Measurements from ENCODE around the gene VTCN1. TPM values are rescaled to one million over a fixed set of nuclear protein-coding genes. Genes with fewer than 3 reads are reported as not detected.

Gene VTCN1
- polyA plus RNA-seq, 3 donors: not detected

GRCh38 chr1:117231748-117232373 lies 21.1 kb upstream of the VTCN1 start:
- no peak overlapping the region for H3K4me3 ChIP-seq (replicated peaks in 1 of 3; ENCODE audit: low read depth in 2 of 3, low read length in 3 of 3)
- no peak overlapping the region for H3K27ac ChIP-seq (ENCODE audit: low read depth in 1 of 2, low read length in 2 of 2)
- H3K27me3 ChIP-seq (ENCODE audit: control insufficient read depth in 2 of 2, insufficient read depth in 2 of 2, low read length in 2 of 2): no peaks in the 10 kb centered on the region
- H3K4me1 ChIP-seq (ENCODE audit: control insufficient read depth in 1 of 2, insufficient read depth in 2 of 2, low read length in 2 of 2): no peaks in the 10 kb centered on the region
- 69% methylated on average over 4 of the region's 4 CpGs for WGBS (ENCODE audit: insufficient coverage)
- H2AFZ ChIP-seq (ENCODE audit: insufficient read depth, low read depth, low read length, poor library complexity, severe bottlenecking): peak overlapping the region; percentile 3
- H3K9ac ChIP-seq (ENCODE audit: insufficient read depth, low read length, poor library complexity, severe bottlenecking): no peak overlapping the region
- no peak for DNase-seq
- no peaks in the 10 kb centered on the region for H3K79me2 ChIP-seq (ENCODE audit: insufficient read depth, low read length)
- Mint-ChIP-seq H3K4me1 (peaks cover 4% of the 10 kb centered on the region), H3K36me3 (no peaks in the 10 kb centered on the region), H3K27me3 (ENCODE audit: low read depth in 3 of 3) (peaks cover 0 to 2% (median 0%) of the 10 kb centered on the region in 3 donors), H3K9me3 (peaks cover 0 to 7% (median 0%) of the 10 kb centered on the region in 7 donors), H3K27ac (no peak overlapping the region), H3K4me3 (no peak overlapping the region)
- no peaks in the 10 kb centered on the region for H3K36me3 ChIP-seq (replicated peaks in 1 of 2; ENCODE audit: control insufficient read depth in 1 of 2, insufficient read depth in 2 of 2, low read length in 2 of 2)
- intact Hi-C loops (cut with micrococcal nuclease): no loop called here
- no peak overlapping the region for H3K4me2 ChIP-seq (replicated peaks; ENCODE audit: extremely low read depth, low read length, poor library complexity, severe bottlenecking)
- TF ChIP-seq CTCF (IDR thresholded peaks at IDR 0.05): no peak
- no peaks in the 10 kb centered on the region for H4K20me1 ChIP-seq (ENCODE audit: insufficient read depth, low read length)
- H3K9me3 ChIP-seq (replicated peaks in 1 of 2; ENCODE audit: control insufficient read depth in 1 of 2, insufficient read depth in 1 of 2, low read length in 2 of 2): no peaks in the 10 kb centered on the region

GRCh38 chr1:117231312-117231711 lies 20.6 kb upstream of the VTCN1 start:
- Histone ChIP-seq H3K4me3 (replicated peaks in 1 of 3; ENCODE audit: low read depth in 2 of 3, low read length in 3 of 3) (no peak overlapping the region), H4K20me1 (ENCODE audit: insufficient read depth, low read length) (no peaks in the 10 kb centered on the region), H3K27me3 (ENCODE audit: control insufficient read depth in 2 of 2, insufficient read depth in 2 of 2, low read length in 2 of 2) (no peaks in the 10 kb centered on the region), H3K9ac (ENCODE audit: insufficient read depth, low read length, poor library complexity, severe bottlenecking) (no peak overlapping the region), H3K79me2 (ENCODE audit: insufficient read depth, low read length) (no peaks in the 10 kb centered on the region), H3K36me3 (replicated peaks in 1 of 2; ENCODE audit: control insufficient read depth in 1 of 2, insufficient read depth in 2 of 2, low read length in 2 of 2) (no peaks in the 10 kb centered on the region), H3K27ac (ENCODE audit: low read depth in 1 of 2, low read length in 2 of 2) (no peak overlapping the region), H3K4me1 (ENCODE audit: control insufficient read depth in 1 of 2, insufficient read depth in 2 of 2, low read length in 2 of 2) (no peaks in the 10 kb centered on the region), H3K9me3 (replicated peaks in 1 of 2; ENCODE audit: control insufficient read depth in 1 of 2, insufficient read depth in 1 of 2, low read length in 2 of 2) (no peaks in the 10 kb centered on the region), H2AFZ (ENCODE audit: insufficient read depth, low read depth, low read length, poor library complexity, severe bottlenecking) (no peak overlapping the region), H3K4me2 (replicated peaks; ENCODE audit: extremely low read depth, low read length, poor library complexity, severe bottlenecking) (no peak overlapping the region)
- peaks cover 4% of the 10 kb centered on the region for H3K4me1 Mint-ChIP-seq
- no peak for DNase-seq
- no CpG with 5 or more reads among the region's 2 CpGs for WGBS (ENCODE audit: insufficient coverage)
- H3K36me3 Mint-ChIP-seq: no peaks in the 10 kb centered on the region
- TF ChIP-seq CTCF (IDR thresholded peaks at IDR 0.05): no peak
- intact Hi-C loops (cut with micrococcal nuclease): no loop called here
- peaks cover 0 to 2% (median 0%) of the 10 kb centered on the region in 3 donors for H3K27me3 Mint-ChIP-seq (ENCODE audit: low read depth in 3 of 3)
- H3K4me3 Mint-ChIP-seq: no peak overlapping the region
- H3K9me3 Mint-ChIP-seq: peaks cover 0 to 6% (median 0%) of the 10 kb centered on the region in 7 donors
- no peak overlapping the region for H3K27ac Mint-ChIP-seq
